Tibial nerve (tissue), 4 donors: Measurements from ENCODE around the gene SLC5A3.

Experiments used
- CTCF ChIP-seq, 5 experiments: fragments of 200-600 bp in 3 of 5; fragments of 450-650 bp in 2 of 5; sonication (generic) in 3 of 5; IDR thresholded peaks; one replicate each; pipeline ENCODE4 v1.5.1; 2016 to 2019; ENCODE audit warnings: antibody characterized with exemption in 5 of 5, mild to moderate bottlenecking in 3 of 5, moderate library complexity in 2 of 5
- EP300 ChIP-seq, 2 donors: sonication (generic); formaldehyde crosslinking; IDR thresholded peaks; one replicate each; pipeline ENCODE4 v1.6.1; 2017; ENCODE audit warnings: antibody characterized with exemption in 2 of 2, mild to moderate bottlenecking in 1 of 2
- POLR2A ChIP-seq, 2 donors: fragments of 450-650 bp; IDR thresholded peaks; one replicate each; pipeline ENCODE4 v1.6.1; 2017; ENCODE audit warnings: antibody characterized with exemption in 2 of 2, mild to moderate bottlenecking in 2 of 2, moderate library complexity in 2 of 2

GRCh38 chr21:34086887-34087306 is 13.5 kb downstream of the SLC5A3 start:
- TF ChIP-seq CTCF (IDR thresholded peaks at IDR 0.05): no peak
- no peak for TF ChIP-seq POLR2A (IDR thresholded peaks at IDR 0.05)
- no peak for TF ChIP-seq EP300 (IDR thresholded peaks at IDR 0.05)
